Neural crest cell (in vitro differentiated cells): Measurements from ENCODE around the gene TRAPPC6A. TPM values are rescaled to one million over a fixed set of nuclear protein-coding genes. Genes with fewer than 3 reads are reported as not detected.

Source experiments
- DNase-seq: peaks from one replicate; pipeline ENCODE4 v3.0.0; 2021; ENCODE audit warnings: low read depth, mixed read lengths, low spot score
- H3K27ac Mint-ChIP-seq: one replicate; pipeline ENCODE4 v1.8.0; 2021; ENCODE audit warnings: mild to moderate bottlenecking, mixed read lengths; ENCODE audit not compliant: unreplicated experiment
- H3K27me3 Mint-ChIP-seq: 2 replicates; pipeline ENCODE4 v1.8.0; 2021; ENCODE audit warnings: low read depth, mild to moderate bottlenecking, mixed read lengths
- H3K36me3 Mint-ChIP-seq: 2 replicates; pipeline ENCODE4 v1.8.0; 2021; ENCODE audit warnings: low read depth, mild to moderate bottlenecking, mixed read lengths
- H3K4me1 Mint-ChIP-seq: 2 replicates; pipeline ENCODE4 v1.8.0; 2021; ENCODE audit warnings: mixed read lengths
- H3K4me3 Mint-ChIP-seq: one replicate; pipeline ENCODE4 v1.8.0; 2021; ENCODE audit warnings: mild to moderate bottlenecking, mixed read lengths
- H3K9me3 Mint-ChIP-seq: 2 replicates; pipeline ENCODE4 v1.8.0; 2021; ENCODE audit warnings: mixed read lengths
- CTCF ChIP-seq: fragments of 200-600 bp; sonication (generic); conservative IDR thresholded peaks from 2 replicates; pipeline ENCODE4 v1.5.0; 2021; ENCODE audit warnings: antibody characterized with exemption, mild to moderate bottlenecking
- total RNA-seq: library from RNA; stranded (reverse); gene quantifications from 2 replicates; pipeline ENCODE4 v1.2.1, GENCODE V29; 2021

TRAPPC6A gene
- total RNA-seq, 1 donor from 2014 or later, result 25.1 TPM

GRCh38 chr19:45156751-45157150, 21.3 kb downstream of the TRAPPC6A start:
- Mint-ChIP-seq H3K4me1 (peaks cover 14% of the 10 kb centered on the region), H3K36me3 (no peaks in the 10 kb centered on the region), H3K9me3 (no peaks in the 10 kb centered on the region), H3K27ac (no peak overlapping the region), H3K4me3 (peak overlapping the region; percentile 26), H3K27me3 (peaks cover 31% of the 10 kb centered on the region)
- TF ChIP-seq CTCF, result no peak
- no peak for DNase-seq

GRCh38 chr19:45156011-45156630, 21.9 kb downstream of the TRAPPC6A start:
- Mint-ChIP-seq H3K36me3 (no peaks in the 10 kb centered on the region), H3K9me3 (no peaks in the 10 kb centered on the region), H3K4me3 (no peak overlapping the region), H3K4me1 (peaks cover 14% of the 10 kb centered on the region), H3K27ac (no peak overlapping the region), H3K27me3 (peaks cover 37% of the 10 kb centered on the region)
- TF ChIP-seq CTCF, result no peak
- DNase-seq, result no peak

GRCh38 chr19:45154064-45154827, 23.8 kb downstream of the TRAPPC6A start:
- no peak for DNase-seq
- Mint-ChIP-seq H3K4me1 (peaks cover 9% of the 10 kb centered on the region), H3K27me3 (peaks cover 34% of the 10 kb centered on the region), H3K4me3 (peak overlapping the region; percentile 86), H3K36me3 (no peaks in the 10 kb centered on the region), H3K27ac (no peak overlapping the region), H3K9me3 (no peaks in the 10 kb centered on the region)
- TF ChIP-seq CTCF, result no peak

- H3K4me3 Mint-ChIP-seq, result peak overlapping the region; percentile 86
- H3K27ac Mint-ChIP-seq, result no peak overlapping the region
- H3K4me1 Mint-ChIP-seq, result peaks cover 9% of the 10 kb centered on the region
- no peaks in the 10 kb centered on the region for H3K9me3 Mint-ChIP-seq
- H3K27me3 Mint-ChIP-seq, result peaks cover 36% of the 10 kb centered on the region
- peak; percentile 77 for DNase-seq
- no peaks in the 10 kb centered on the region for H3K36me3 Mint-ChIP-seq
- no peak for TF ChIP-seq CTCF
Measured at GRCh38 chr19:45153339-45154063, 24.5 kb downstream of the TRAPPC6A start.

- H3K4me1 Mint-ChIP-seq, result peaks cover 9% of the 10 kb centered on the region
- H3K4me3 Mint-ChIP-seq, result peak overlapping the region; percentile 44
- no peak for DNase-seq
Measured at GRCh38 chr19:45152504-45153338, 25.3 kb downstream of the TRAPPC6A start.

More at GRCh38 chr19:45152504-45153338, 25.3 kb downstream of the TRAPPC6A start:
- no peak overlapping the region for H3K27ac Mint-ChIP-seq
- no peaks in the 10 kb centered on the region for H3K36me3 Mint-ChIP-seq
- TF ChIP-seq CTCF, result no peak
- peaks cover 36% of the 10 kb centered on the region for H3K27me3 Mint-ChIP-seq
- no peaks in the 10 kb centered on the region for H3K9me3 Mint-ChIP-seq
